Ascending aorta (tissue), 2 donors: ENCODE results near the gene LDLRAP1. TPM values are rescaled to one million over a fixed set of nuclear protein-coding genes. Genes with fewer than 3 reads are reported as not detected.
A peak's percentile ranks its signal among the peaks of the same experiment; 100 is the strongest.

Experiments
- DNase-seq, 2 donors: peaks; one replicate each; pipeline ENCODE4 v3.0.0-alpha.2; 2019; ENCODE audit warnings: low spot score in 2 of 2
- H3K27ac ChIP-seq, 2 donors: fragments of 200-600 bp; sonication (generic); one replicate each; pipeline ENCODE4 v1.5.1; 2016 to 2017; ENCODE audit warnings: mild to moderate bottlenecking in 1 of 2
- H3K27me3 ChIP-seq: fragments of 200-600 bp; sonication (generic); one replicate; pipeline ENCODE4 v1.5.1; 2017
- H3K36me3 ChIP-seq, 2 donors: fragments of 200-600 bp; sonication (generic); one replicate each; pipeline ENCODE4 v1.5.1; 2016
- H3K4me1 ChIP-seq, 2 donors: fragments of 200-600 bp; sonication (generic); one replicate each; pipeline ENCODE4 v1.5.1; 2016 to 2017; ENCODE audit warnings: mild to moderate bottlenecking in 1 of 2
- H3K4me3 ChIP-seq, 2 donors: fragments of 200-600 bp; sonication (generic); one replicate each; pipeline ENCODE4 v1.5.1; 2016 to 2017; ENCODE audit warnings: mild to moderate bottlenecking in 1 of 2
- H3K9me3 ChIP-seq, 2 donors: fragments of 200-600 bp; sonication (generic); one replicate each; pipeline ENCODE4 v1.5.1; 2016
- intact Hi-C: fragments of 100-400 bp; cut with DNase I; formaldehyde crosslinking; loops from one replicate; pipeline ENCODE4 v1.15.1; 2023
- total RNA-seq: library from RNA; depleted of rRNA; stranded (reverse); fragments of >200 nt; gene quantifications from one replicate; pipeline ENCODE4 v1.1.0, GENCODE V29; 2016
- TF ChIP-seq, protein P1 (sequence below), 3 experiments: fragments of 200-600 bp in 2 of 3; fragments of 450-650 bp in 1 of 3; sonication (generic) in 2 of 3; IDR thresholded peaks; one replicate each; pipeline ENCODE4 v1.5.1; 2016 to 2019; ENCODE audit warnings: antibody characterized with exemption in 3 of 3, mild to moderate bottlenecking in 1 of 3, moderate library complexity in 1 of 3

Gene LDLRAP1
- total RNA-seq, 1 donor from 2014 or later, result 75.4 TPM

GRCh38 chr1:25608488-25609178, 65.2 kb downstream of the LDLRAP1 start:
- Histone ChIP-seq H3K36me3 (no peaks in the 10 kb centered on the region), H3K27me3 (no peaks in the 10 kb centered on the region), H3K27ac (no peak overlapping the region), H3K9me3 (no peaks in the 10 kb centered on the region), H3K4me1 (peaks cover 0 to 2% of the 10 kb centered on the region in 2 donors), H3K4me3 (peak overlapping the region; percentile 2 to 21)
- TF ChIP-seq, protein P1, sequence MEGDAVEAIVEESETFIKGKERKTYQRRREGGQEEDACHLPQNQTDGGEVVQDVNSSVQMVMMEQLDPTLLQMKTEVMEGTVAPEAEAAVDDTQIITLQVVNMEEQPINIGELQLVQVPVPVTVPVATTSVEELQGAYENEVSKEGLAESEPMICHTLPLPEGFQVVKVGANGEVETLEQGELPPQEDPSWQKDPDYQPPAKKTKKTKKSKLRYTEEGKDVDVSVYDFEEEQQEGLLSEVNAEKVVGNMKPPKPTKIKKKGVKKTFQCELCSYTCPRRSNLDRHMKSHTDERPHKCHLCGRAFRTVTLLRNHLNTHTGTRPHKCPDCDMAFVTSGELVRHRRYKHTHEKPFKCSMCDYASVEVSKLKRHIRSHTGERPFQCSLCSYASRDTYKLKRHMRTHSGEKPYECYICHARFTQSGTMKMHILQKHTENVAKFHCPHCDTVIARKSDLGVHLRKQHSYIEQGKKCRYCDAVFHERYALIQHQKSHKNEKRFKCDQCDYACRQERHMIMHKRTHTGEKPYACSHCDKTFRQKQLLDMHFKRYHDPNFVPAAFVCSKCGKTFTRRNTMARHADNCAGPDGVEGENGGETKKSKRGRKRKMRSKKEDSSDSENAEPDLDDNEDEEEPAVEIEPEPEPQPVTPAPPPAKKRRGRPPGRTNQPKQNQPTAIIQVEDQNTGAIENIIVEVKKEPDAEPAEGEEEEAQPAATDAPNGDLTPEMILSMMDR (IDR thresholded peaks at IDR 0.05), result peak; percentile 52 to 81 (median 59)
- peak; percentile 45 to 93 for DNase-seq
- intact Hi-C loops, result loop anchor here (1.0 to 5.0 kb wide), 2 partner anchors 188 to 361 kb away; partner anchors contain the start of gene RSRP1

GRCh38 chr1:25609921-25610320, 66.5 kb downstream of the LDLRAP1 start:
- intact Hi-C loops, result loop anchor here (5.0 kb wide), 1 partner anchor 363 kb away; the partner anchor contains the start of gene RSRP1
- no peaks in the 10 kb centered on the region for H3K9me3 ChIP-seq
- no peak for DNase-seq
- H3K4me1 ChIP-seq, result peaks cover 0 to 2% of the 10 kb centered on the region in 2 donors
- H3K27me3 ChIP-seq, result no peaks in the 10 kb centered on the region
- TF ChIP-seq, protein P1 (IDR thresholded peaks at IDR 0.05), result no peak
- no peak overlapping the region for H3K4me3 ChIP-seq
- no peaks in the 10 kb centered on the region for H3K36me3 ChIP-seq
- no peak overlapping the region for H3K27ac ChIP-seq

DNA sequence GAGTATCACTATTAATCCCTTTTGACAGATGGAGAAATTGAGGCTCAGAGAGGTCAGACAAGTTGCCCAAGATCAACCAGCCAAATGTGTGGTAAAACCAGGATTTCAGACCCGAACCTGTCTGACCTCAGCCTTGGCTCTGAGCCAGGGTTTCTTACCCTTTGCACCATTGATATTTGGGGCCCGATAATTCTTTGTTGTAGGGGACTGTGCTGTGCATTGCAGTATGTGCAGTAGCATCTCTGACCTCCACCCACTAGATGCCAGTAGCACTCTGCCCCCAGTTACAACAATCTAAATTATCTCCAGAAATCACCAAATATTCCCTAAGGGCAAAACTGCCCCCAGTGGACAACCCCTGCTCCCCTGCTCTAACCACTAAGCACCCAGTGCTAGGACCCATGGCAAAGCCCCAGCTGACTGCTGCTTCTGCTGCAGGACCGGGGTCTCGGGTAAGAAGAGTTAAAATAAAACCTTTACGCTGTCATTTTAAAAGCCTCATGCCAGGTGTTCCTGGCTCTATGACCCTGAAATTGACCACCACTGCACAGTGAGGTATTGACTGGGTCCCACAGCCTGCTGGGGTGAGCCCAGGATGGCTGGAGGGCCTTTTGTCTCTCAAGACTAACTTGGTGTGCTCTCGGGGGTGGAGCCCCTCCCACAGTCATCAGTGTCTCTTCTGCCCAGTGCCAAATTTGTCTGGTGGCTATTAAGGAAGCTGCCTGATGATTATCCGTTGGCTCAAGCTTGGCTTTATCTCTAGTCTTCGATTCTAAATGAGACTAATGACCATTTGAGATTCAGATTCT, 67.6 kb downstream of the LDLRAP1 start:
- intact Hi-C loops, result no loop called here

DNA sequence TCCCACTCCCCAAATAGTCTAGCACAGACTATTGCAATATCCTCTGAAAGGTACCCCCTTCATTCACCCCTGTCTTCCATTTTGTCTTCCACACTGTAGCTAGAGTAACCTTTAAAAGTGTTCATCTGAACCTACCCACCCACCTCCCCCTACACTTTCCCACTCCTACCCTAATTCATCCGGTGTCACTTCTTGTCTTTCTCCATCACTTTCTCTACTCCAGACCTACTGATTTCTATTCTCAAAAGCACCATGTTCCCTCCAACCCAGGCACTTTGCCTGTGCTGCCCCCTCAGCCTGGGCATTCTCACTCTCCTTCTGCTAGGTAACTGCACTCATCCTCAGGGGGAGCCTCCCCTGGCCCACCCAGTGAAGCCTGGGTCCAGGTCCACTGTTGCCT, 68.4 kb downstream of the LDLRAP1 start:
- DNase-seq, result no peak
- Histone ChIP-seq H3K27me3 (no peaks in the 10 kb centered on the region), H3K27ac (no peak overlapping the region), H3K9me3 (no peaks in the 10 kb centered on the region), H3K4me1 (peaks cover 5 to 6% of the 10 kb centered on the region in 2 donors), H3K36me3 (no peaks in the 10 kb centered on the region), H3K4me3 (no peak overlapping the region)
- intact Hi-C loops, result no loop called here
- TF ChIP-seq, protein P1 (IDR thresholded peaks at IDR 0.05), result no peak

More for the DNA sequence above, 67.6 kb downstream of the LDLRAP1 start:
- no peak overlapping the region for H3K27ac ChIP-seq
- no peak for DNase-seq
- no peaks in the 10 kb centered on the region for H3K9me3 ChIP-seq
- H3K36me3 ChIP-seq, result no peaks in the 10 kb centered on the region
- no peaks in the 10 kb centered on the region for H3K27me3 ChIP-seq
- TF ChIP-seq, protein P1 (IDR thresholded peaks at IDR 0.05), result peak in 1 of 3 experiments; percentile 4
- no peak overlapping the region for H3K4me3 ChIP-seq
- peaks cover 4 to 6% of the 10 kb centered on the region in 2 donors for H3K4me1 ChIP-seq

GRCh38 chr1:25612421-25612820, 69.0 kb downstream of the LDLRAP1 start:
- H3K4me3 ChIP-seq, result no peak overlapping the region
- intact Hi-C loops, result no loop called here
- TF ChIP-seq, protein P1 (IDR thresholded peaks at IDR 0.05), result no peak

More at GRCh38 chr1:25612421-25612820, 69.0 kb downstream of the LDLRAP1 start:
- no peaks in the 10 kb centered on the region for H3K36me3 ChIP-seq
- no peak for DNase-seq
- H3K27me3 ChIP-seq, result no peaks in the 10 kb centered on the region
- H3K9me3 ChIP-seq, result no peaks in the 10 kb centered on the region
- no peak overlapping the region for H3K27ac ChIP-seq
- H3K4me1 ChIP-seq, result peaks cover 5 to 6% of the 10 kb centered on the region in 2 donors
